MM.1S (cell line): ENCODE measurements around the gene IL19.
"Not testable (repeated sequence)": the region's sequence is repeated elsewhere in the genome, so short reads cannot be mapped to it uniquely, and the experiment has no call there.

Source experiments
- DNase-seq: peaks from one replicate; pipeline ENCODE4 v3.0.0-alpha.2; 2015
- H2AFZ ChIP-seq: fragments of 300-600 bp; sonication (generic); 2 replicates; pipeline ENCODE4 v1.6.0; 2016; ENCODE audit warnings: antibody characterized with exemption, low read length
- H3F3A ChIP-seq: fragments of 300-600 bp; sonication (generic); 2 replicates; pipeline ENCODE4 v1.6.1; 2016; ENCODE audit warnings: mild to moderate bottlenecking, antibody characterized with exemption, low read length, moderate library complexity, mixed read lengths; ENCODE audit not compliant: insufficient read depth
- H3K27ac ChIP-seq: fragments of 300-600 bp; sonication (generic); 2 replicates; pipeline ENCODE4 v1.5.1; 2016; ENCODE audit warnings: mild to moderate bottlenecking, low read length
- H3K27me3 ChIP-seq: fragments of 300-600 bp; sonication (generic); replicated peaks from 2 replicates; pipeline ENCODE4 v1.6.0; 2016; ENCODE audit warnings: low read length; ENCODE audit not compliant: insufficient read depth
- H3K36me3 ChIP-seq: fragments of 300-600 bp; sonication (generic); replicated peaks from 2 replicates; pipeline ENCODE4 v1.6.1; 2016; ENCODE audit warnings: mild to moderate bottlenecking, low read length, mixed read lengths; ENCODE audit not compliant: insufficient read depth
- H3K4me1 ChIP-seq: fragments of 300-600 bp; sonication (generic); 2 replicates; pipeline ENCODE4 v1.6.1; 2016; ENCODE audit warnings: low read length, mixed read lengths
- H3K4me2 ChIP-seq: fragments of 300-600 bp; sonication (generic); 2 replicates; pipeline ENCODE4 v1.6.0; 2016; ENCODE audit warnings: low read depth, low read length
- H3K4me3 ChIP-seq: fragments of 300-600 bp; sonication (generic); 2 replicates; pipeline ENCODE4 v1.5.1; 2016; ENCODE audit warnings: low read length, mixed read lengths
- H3K79me2 ChIP-seq: fragments of 300-600 bp; sonication (generic); 2 replicates; pipeline ENCODE4 v1.6.1; 2016; ENCODE audit warnings: mixed run types, low read length, mixed read lengths
- H3K9ac ChIP-seq: fragments of 300-600 bp; sonication (generic); 2 replicates; pipeline ENCODE4 v1.6.1; 2016; ENCODE audit warnings: low read length, mixed read lengths
- H3K9me2 ChIP-seq: fragments of 300-600 bp; sonication (generic); replicated peaks from 2 replicates; pipeline ENCODE4 v1.6.1; 2016; ENCODE audit warnings: mild to moderate bottlenecking, low read length, mixed read lengths; ENCODE audit not compliant: insufficient read depth
- H3K9me3 ChIP-seq: fragments of 300-600 bp; sonication (generic); replicated peaks from 2 replicates; pipeline ENCODE4 v1.6.1; 2016; ENCODE audit warnings: mild to moderate bottlenecking, low read length, mixed read lengths; ENCODE audit not compliant: insufficient read depth
- H4K20me1 ChIP-seq: fragments of 300-600 bp; sonication (generic); 2 replicates; pipeline ENCODE4 v1.6.1; 2016; ENCODE audit warnings: mild to moderate bottlenecking, low read length, moderate library complexity, mixed read lengths; ENCODE audit not compliant: insufficient read depth
- CTCF ChIP-seq: fragments of 300-600 bp; sonication (generic); IDR thresholded peaks from 2 replicates; pipeline ENCODE4 v1.5.1; 2016; ENCODE audit warnings: antibody characterized with exemption, low read length, mixed read lengths
- EZH2 ChIP-seq: fragments of 300-600 bp; sonication (generic); optimal IDR thresholded peaks from 2 replicates; pipeline ENCODE3; 2017; ENCODE audit warnings: low read depth, mild to moderate bottlenecking, antibody characterized with exemption, low read length, mixed read lengths
- EZH2phosphoT487 ChIP-seq: fragments of 300-600 bp; sonication (generic); IDR thresholded peaks from 2 replicates; pipeline ENCODE4 v1.6.1; 2018; ENCODE audit warnings: antibody characterized with exemption, low read length

Gene IL19

DNA sequence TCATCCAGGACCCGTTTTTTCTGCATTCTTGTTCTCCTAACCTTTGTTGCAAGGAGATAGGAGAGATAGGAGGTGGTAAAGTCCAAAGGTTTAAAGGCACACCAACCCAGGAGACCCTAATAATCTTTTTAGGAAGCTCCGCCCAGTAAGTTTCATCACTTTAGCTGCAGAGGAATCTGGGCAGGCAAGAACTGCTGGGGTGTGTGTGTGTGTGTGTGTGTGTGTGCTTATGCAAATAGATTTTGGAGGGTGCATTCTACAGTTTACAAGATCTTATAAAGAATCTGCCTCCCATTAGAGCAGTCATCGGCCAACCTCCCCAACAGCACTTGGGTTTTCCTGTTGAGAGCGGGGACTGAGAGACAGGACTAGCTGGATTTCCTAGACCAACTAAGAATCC is 5.7 kb downstream of the IL19 start:
- no peak overlapping the region for H3K4me2 ChIP-seq
- no peaks in the 10 kb centered on the region for H3K9me3 ChIP-seq
- H4K20me1 ChIP-seq, result no peaks in the 10 kb centered on the region
- peaks cover 31% of the 10 kb centered on the region for H3K4me1 ChIP-seq
- peaks cover 7% of the 10 kb centered on the region; the same call in 1 of the 2 replicates for H3F3A ChIP-seq
- no peak for DNase-seq
- no peak overlapping the region for H3K4me3 ChIP-seq
- H2AFZ ChIP-seq, result no peak overlapping the region
- H3K9ac ChIP-seq, result no peak overlapping the region
- TF ChIP-seq EZH2 (no peak), CTCF (no peak), EZH2phosphoT487 (no peak)
- no peaks in the 10 kb centered on the region for H3K9me2 ChIP-seq
- no peaks in the 10 kb centered on the region for H3K27me3 ChIP-seq
- H3K79me2 ChIP-seq, result no peaks in the 10 kb centered on the region
- no peaks in the 10 kb centered on the region for H3K36me3 ChIP-seq
- no peak overlapping the region for H3K27ac ChIP-seq

DNA sequence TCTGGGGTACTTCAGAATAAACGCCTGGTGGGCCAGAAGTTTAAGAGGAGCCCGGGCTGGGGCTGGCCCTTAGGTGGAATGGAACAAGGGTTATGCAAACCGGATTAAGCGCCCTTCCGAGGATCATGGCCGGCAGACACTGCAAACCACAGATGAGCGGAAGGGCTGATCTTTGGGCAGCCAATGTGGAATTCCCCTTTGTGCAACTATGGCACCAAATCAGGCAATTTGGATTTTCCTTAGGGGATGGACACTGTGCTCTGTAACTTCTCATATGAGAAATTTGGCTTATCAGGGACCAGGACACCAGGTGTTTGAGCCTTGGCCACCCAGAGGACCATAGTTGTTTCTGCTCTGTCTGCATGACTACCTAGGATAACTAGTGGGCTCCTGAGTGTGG is 7.5 kb downstream of the IL19 start:
- Histone ChIP-seq H3K4me2 (no peak overlapping the region), H3K79me2 (no peaks in the 10 kb centered on the region), H3F3A (no peaks in the 10 kb centered on the region), H3K36me3 (no peaks in the 10 kb centered on the region), H3K9me3 (no peaks in the 10 kb centered on the region), H3K9me2 (no peaks in the 10 kb centered on the region), H4K20me1 (no peaks in the 10 kb centered on the region), H3K27me3 (no peaks in the 10 kb centered on the region), H3K4me3 (no peak overlapping the region), H3K9ac (no peak overlapping the region), H3K4me1 (peaks cover 27% of the 10 kb centered on the region), H3K27ac (no peak overlapping the region), H2AFZ (no peak overlapping the region)
- TF ChIP-seq EZH2phosphoT487 (no peak), CTCF (no peak), EZH2 (no peak)
- DNase-seq, result no peak

DNA sequence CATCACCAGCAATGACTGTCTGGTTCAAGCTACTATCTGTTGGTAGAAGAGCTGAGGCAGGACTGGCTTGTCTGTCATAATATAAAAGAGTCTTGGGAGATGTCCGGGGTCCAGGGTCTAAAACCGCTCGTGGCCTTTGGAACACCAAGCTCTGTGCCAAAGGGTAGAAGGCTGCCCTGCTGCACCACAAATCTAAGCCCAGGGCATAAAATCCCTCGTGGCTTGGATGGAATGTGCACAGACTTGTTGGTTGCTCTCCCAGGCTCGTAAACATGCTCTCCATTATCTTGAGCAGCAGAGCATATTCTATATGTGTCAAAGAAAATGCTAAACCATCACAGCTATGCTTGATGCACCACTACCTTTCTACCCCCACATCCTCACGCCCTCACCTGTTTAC is 8.3 kb downstream of the IL19 start:
- not testable (repeated sequence) for H3K4me3 ChIP-seq, H4K20me1 ChIP-seq, H3F3A ChIP-seq, DNase-seq, H3K79me2 ChIP-seq, H2AFZ ChIP-seq, H3K9ac ChIP-seq, H3K27ac ChIP-seq, H3K9me2 ChIP-seq, H3K27me3 ChIP-seq, H3K36me3 ChIP-seq, H3K4me2 ChIP-seq, H3K9me3 ChIP-seq
- peaks cover 29% of the 10 kb centered on the region for H3K4me1 ChIP-seq

DNA sequence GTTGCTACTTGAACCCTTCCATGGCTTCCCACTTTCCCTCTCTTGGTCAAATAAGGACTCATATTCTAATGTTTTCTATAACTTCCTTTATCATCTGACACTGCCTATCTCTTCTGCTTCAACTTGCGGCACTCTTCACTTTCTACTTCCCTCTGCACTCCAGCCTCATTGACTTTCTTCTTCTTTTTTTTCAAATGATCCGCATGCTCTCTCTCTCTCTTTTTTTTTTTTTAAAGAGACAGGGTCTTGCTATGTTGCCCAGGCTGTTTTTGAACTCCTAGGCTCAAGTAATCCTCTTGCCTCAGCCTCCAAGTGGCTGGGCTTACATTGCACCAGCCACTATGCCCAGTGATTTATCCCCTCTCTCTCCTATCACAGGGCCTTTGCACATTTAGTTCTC is 9.1 kb downstream of the IL19 start:
- no peaks in the 10 kb centered on the region for H4K20me1 ChIP-seq
- peaks cover 27% of the 10 kb centered on the region for H3K4me1 ChIP-seq
- H2AFZ ChIP-seq, result no peak overlapping the region
- no peaks in the 10 kb centered on the region for H3K36me3 ChIP-seq
- TF ChIP-seq EZH2phosphoT487, result no peak
- no peak for TF ChIP-seq CTCF
- TF ChIP-seq EZH2, result no peak
- DNase-seq, result no peak
- no peak overlapping the region for H3K4me3 ChIP-seq
- H3K4me2 ChIP-seq, result no peak overlapping the region
- no peaks in the 10 kb centered on the region for H3K27me3 ChIP-seq
- H3K9me2 ChIP-seq, result no peaks in the 10 kb centered on the region
- no peak overlapping the region for H3K9ac ChIP-seq
- peaks cover 13% of the 10 kb centered on the region for H3F3A ChIP-seq
- H3K9me3 ChIP-seq, result no peaks in the 10 kb centered on the region
- H3K79me2 ChIP-seq, result no peaks in the 10 kb centered on the region
- H3K27ac ChIP-seq, result no peak overlapping the region
